ENCODE results near the gene MAF.

Gene MAF

DNA sequence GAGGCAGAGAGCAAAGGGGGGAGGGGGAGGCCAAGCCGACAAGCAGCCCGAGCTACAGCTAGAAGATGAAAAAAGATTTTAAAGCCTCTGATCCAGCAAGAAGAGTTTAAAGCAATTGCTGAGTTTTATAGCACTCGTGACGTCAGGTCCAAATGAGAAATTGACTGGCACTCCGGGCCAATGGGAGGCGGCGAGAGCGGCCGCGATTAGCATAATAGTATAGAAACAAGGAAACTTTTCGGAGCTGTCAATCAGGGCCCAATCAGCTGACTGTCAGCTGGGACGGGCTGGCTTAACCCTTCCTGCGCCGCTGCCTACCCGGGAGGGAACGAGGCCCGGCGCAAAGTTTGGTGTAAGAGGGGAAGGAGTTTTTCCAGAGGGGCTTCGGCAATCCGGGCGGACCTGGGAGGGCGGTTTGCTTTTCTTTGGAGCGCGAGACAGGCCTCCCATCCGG lies at the start of gene MAF:
Gene MAF, minus strand, starts transcription at position 100 of the 454 bp plus-strand sequence. CDS start 835 bp downstream, outside the sequence.
- H3K4me1 Mint-ChIP-seq = peaks cover 30% of the 10 kb centered on the region
- peaks cover 92% of the 10 kb centered on the region for H3K27me3 Mint-ChIP-seq
- no peaks in the 10 kb centered on the region for H3K9me3 Mint-ChIP-seq
- peak within 1 kb of the TSS; percentile 89 for H3K4me3 Mint-ChIP-seq
- H3K36me3 Mint-ChIP-seq = no peaks in the 10 kb centered on the region
- H3K27ac Mint-ChIP-seq = no peak within 1 kb of the TSS
- peak; percentile 82 for ATAC-seq

DNA sequence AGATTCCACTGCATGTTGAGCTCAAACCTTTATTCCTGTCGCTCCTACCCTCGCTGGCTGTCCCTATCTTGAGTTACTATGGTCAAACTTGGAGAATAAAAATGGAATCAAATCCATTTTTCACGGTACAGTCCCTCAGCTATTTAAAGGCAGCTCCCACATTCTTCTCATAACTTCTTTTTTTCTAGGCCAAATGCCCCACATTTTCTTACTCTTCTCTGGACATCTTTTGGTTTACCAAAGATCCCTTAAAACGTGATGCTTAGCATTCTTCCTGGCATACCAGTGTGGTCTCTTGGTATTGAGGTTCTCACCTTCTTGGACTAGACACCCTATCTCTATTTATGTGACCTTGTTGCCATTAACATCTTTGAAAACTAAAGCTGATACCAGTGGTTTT lies 48.3 kb upstream of the MAF start:
- H3K27me3 Mint-ChIP-seq = no peaks in the 10 kb centered on the region
- H3K4me3 Mint-ChIP-seq = no peak overlapping the region
- H3K4me1 Mint-ChIP-seq = no peaks in the 10 kb centered on the region
- no peaks in the 10 kb centered on the region for H3K36me3 Mint-ChIP-seq
- no peak for ATAC-seq
- no peak overlapping the region for H3K27ac Mint-ChIP-seq
- H3K9me3 Mint-ChIP-seq = peaks cover under 1% of the 10 kb centered on the region

DNA sequence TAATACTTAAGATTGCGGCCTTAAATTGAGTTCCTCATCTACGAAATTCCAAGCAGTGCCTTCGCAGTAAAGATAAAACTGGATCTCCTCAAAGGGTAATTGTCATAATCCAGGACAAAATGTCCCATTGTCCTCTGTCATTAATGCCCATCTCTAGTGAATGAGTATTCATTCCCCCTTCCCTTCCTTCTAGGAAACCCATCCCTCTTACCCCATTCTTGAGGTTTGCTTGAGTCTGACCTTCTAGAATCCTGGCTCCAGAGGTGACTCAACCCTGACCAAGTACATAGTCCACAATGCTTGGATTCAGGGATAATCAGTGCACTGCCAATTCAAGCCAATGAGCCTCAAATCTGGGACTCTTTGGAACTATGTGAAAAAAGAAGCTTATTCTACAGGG lies 47.0 kb upstream of the MAF start:
- H3K4me3 Mint-ChIP-seq = no peak overlapping the region
- no peak overlapping the region for H3K27ac Mint-ChIP-seq
- H3K4me1 Mint-ChIP-seq = no peaks in the 10 kb centered on the region

DNA sequence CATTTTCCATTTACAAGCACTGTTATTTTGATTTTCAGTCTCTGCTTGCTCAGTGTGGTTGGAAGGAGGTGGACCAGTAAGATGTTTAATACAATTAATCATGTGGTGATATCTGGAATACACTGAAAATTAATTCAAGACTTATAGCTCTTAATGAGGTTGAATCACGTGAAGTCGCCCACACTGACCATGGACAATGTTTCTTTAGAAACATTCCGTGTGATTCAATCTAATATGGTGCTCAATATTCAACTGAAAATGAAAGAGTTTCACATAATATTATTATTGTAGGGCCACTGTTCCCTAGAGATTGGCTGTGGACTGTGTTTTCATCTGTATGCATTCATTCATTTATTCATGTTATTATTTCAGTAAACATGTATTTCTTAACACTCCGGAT lies 45.2 kb upstream of the MAF start:
- H3K27ac Mint-ChIP-seq = no peak overlapping the region
- no peaks in the 10 kb centered on the region for H3K4me1 Mint-ChIP-seq
- peaks cover 3% of the 10 kb centered on the region for H3K9me3 Mint-ChIP-seq
- no peaks in the 10 kb centered on the region for H3K36me3 Mint-ChIP-seq
- H3K4me3 Mint-ChIP-seq = no peak overlapping the region
- no peaks in the 10 kb centered on the region for H3K27me3 Mint-ChIP-seq
- ATAC-seq = no peak

More for the DNA sequence above, 47.0 kb upstream of the MAF start:
- no peak for ATAC-seq
- H3K27me3 Mint-ChIP-seq = no peaks in the 10 kb centered on the region
- H3K36me3 Mint-ChIP-seq = no peaks in the 10 kb centered on the region
- peaks cover 3% of the 10 kb centered on the region for H3K9me3 Mint-ChIP-seq

DNA sequence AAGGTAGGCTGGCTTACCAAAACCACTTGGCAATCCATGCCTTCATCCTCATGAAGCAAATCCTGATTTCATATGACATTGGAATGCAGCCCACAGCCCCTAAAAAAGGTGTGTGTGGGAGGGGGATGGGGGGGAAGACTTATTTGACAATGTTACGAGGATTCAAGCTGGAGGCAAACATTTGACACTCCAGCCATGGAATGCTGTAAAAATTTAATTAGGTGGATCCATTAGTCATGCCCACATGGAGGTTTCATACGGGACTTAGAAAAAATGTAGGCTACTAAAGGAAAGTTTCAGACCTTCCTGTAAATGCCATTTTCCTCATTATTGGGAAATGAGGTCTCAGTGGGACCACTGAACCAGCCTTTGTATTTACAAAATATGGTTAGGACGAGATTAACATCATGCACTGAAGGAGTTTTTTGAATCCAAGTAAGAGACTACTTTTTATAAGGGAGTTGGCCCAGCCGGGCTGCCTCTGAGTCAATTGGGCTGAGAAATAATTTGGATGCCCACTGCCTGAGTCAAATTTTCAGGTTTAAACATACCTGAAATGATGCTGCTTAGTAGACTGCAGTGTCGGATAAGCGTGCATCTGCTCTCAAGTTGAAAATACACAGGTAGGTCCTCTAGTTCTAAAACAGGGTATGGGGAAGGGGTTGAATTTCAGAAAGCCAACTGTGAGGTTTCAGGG lies 44.6 kb upstream of the MAF start:
- H3K27ac Mint-ChIP-seq = no peak overlapping the region

DNA sequence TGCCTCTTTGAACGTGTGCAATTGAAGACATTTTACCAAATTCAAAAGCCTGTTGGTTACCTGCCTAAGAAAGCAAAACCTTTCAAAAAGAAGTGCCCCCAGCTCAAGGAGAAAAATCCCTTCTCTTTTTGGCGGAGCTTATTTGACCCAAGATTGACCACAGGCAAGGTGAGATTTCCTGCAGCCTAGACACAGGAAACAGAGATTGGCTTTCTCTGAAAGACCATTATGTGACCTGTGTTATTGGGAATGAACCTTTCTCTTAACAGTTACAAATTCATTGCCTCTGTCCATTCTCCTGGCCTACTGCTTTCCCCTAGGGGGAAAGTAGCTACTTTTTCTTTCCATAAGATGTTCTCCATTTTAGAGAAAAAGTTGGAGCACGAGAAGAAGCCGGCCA lies 42.1 kb upstream of the MAF start:
- Mint-ChIP-seq H3K36me3 (no peaks in the 10 kb centered on the region), H3K9me3 (peaks cover 6% of the 10 kb centered on the region), H3K27me3 (no peaks in the 10 kb centered on the region), H3K27ac (no peak overlapping the region), H3K4me1 (no peaks in the 10 kb centered on the region), H3K4me3 (no peak overlapping the region)
- no peak for ATAC-seq

More for the DNA sequence above, 44.6 kb upstream of the MAF start:
- ATAC-seq = no peak
- Mint-ChIP-seq H3K36me3 (no peaks in the 10 kb centered on the region), H3K9me3 (peaks cover 3% of the 10 kb centered on the region), H3K4me3 (no peak overlapping the region), H3K4me1 (no peaks in the 10 kb centered on the region), H3K27me3 (no peaks in the 10 kb centered on the region)

DNA sequence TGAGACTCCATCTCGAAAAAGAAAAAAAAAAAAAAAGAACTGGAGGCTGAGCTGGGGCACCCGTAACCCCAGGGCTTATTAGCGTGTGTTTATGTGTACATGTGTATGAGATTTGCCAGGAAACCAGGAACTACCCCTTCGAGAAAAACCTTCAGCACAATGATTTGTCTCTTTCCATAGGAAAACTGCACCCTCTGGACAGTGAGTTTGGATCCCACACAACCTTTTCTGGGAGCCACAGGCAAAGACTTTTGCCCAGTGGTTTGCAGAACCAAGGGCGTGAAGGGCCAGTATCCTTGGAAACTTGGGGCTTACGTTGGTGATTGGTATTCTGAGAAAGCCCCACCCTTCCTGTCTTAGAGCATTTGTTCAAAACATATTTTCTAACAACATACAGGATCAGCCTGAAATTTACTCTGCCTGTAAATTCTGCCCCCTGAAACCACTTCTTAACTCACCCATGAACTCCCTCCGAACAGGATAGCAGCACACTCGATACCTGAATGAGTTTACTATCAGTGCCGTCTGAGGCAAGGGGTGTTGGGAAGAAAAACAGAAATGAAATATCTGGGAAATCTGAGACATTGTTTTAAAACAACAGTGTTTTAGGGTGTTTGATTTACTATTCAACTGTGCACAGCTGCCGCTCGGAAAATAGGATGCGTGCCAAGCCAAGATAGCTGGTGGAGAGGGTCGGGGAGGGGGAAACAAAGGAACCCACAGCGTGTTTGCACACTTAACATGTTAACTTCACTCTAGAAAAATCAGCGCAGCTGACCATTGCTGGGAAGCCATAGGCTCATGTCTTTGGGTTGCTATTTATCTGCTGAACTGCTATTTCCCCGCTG lies 40.2 kb upstream of the MAF start:
- Mint-ChIP-seq H3K4me1 (no peaks in the 10 kb centered on the region), H3K4me3 (no peak overlapping the region), H3K27ac (no peak overlapping the region), H3K9me3 (peaks cover 6% of the 10 kb centered on the region), H3K27me3 (no peaks in the 10 kb centered on the region), H3K36me3 (no peaks in the 10 kb centered on the region)
- ATAC-seq = no peak

DNA sequence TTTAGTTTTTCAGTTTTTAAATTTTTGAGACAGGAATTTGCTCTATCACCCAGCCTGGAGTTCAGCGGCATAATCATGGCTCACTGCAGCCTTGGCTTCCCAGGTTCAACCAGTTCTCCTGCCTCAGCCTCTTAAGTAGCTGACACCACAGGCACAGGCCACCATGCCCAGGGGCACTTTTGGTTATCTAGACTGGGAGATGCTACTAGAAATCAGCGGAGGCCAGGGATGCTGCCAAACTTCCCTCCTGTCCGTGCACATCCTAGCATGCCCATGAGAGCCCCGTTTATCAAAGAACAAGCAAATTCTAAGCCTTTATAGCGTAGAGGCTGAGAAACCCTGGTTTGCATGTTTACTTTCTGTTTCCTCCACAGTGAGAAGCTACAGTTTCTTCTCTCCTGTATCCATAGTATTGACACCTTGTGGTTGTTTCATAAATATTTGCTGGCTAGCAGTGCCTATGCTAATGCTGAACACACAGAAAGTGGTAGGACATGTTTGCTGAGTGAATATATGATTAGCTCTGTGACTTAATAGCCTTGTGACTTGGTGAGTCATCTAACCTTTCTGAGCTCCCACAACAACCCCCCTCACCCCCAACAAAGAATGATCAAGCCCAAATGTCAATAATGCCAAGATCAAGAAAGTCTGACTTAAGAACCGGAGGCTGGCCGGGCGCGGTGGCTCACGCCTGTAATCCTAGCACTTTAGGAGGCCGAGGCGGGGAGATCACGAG lies 39.2 kb upstream of the MAF start:
- Mint-ChIP-seq H3K4me1 (no peaks in the 10 kb centered on the region), H3K36me3 (no peaks in the 10 kb centered on the region), H3K27me3 (no peaks in the 10 kb centered on the region), H3K9me3 (peaks cover 6% of the 10 kb centered on the region), H3K27ac (no peak overlapping the region), H3K4me3 (no peak overlapping the region)
- ATAC-seq = no peak

DNA sequence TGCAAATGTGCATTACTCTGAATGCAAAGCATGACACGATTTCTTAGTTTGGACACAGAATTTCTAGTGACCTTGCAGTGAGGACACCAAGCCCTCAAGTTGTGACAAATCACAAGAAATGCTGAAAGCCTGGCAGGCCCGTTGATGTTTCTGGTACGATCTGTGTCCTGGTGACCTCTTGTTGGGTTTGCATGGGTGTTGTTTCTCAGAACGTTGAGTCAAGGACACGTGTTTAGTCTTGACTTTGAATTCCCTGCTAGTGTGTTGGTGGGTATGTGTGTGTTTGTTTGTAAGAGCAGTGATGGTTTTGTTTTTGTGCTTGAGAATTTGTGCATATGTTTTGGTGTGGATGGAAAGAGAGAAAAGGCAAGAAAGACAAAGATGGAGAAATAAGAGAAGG lies 37.8 kb upstream of the MAF start:
- H3K36me3 Mint-ChIP-seq = no peaks in the 10 kb centered on the region
- H3K27ac Mint-ChIP-seq = no peak overlapping the region
- peaks cover 3% of the 10 kb centered on the region for H3K9me3 Mint-ChIP-seq
- H3K27me3 Mint-ChIP-seq = no peaks in the 10 kb centered on the region
- no peaks in the 10 kb centered on the region for H3K4me1 Mint-ChIP-seq
- ATAC-seq = no peak
- H3K4me3 Mint-ChIP-seq = no peak overlapping the region

DNA sequence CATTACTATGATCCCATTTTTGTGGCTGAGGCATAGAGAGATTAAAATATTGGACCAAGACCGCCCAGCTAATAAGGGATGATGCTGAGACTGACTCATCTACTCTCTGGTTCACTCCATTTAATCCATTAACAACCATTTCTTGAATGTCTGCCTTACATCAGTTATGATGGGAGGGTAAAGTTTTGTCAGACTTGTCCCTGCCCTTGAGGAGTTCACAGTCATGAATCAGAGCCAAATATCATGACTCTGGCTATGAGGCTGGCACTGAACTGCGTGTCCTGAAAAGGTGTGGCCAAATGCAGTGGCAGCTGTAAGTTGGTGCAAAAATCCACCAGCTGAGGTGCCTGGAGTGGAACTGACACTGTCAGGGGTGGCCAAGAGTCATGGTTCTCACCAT lies 35.0 kb upstream of the MAF start:
- no peak overlapping the region for H3K27ac Mint-ChIP-seq
- H3K27me3 Mint-ChIP-seq = peaks cover 3% of the 10 kb centered on the region
- H3K4me1 Mint-ChIP-seq = no peaks in the 10 kb centered on the region

DNA sequence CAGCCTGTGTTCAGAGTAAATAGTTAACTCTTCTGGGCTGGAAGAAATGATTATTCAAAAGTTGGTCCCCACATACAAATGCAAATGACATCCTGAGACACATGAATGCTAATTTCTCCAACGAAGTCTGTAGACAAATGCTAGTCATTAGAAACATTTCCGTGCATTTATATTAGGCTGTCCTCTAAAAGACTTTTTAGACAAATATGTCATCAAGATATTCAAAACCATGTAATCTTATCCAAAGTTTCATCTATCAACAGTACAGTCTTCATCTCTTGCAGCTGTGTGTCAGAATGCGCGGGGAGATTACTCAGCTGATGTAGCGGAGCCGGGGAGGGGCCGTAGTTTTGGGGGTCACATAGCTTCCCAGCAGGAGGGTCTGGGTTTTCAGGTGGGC lies 33.8 kb upstream of the MAF start:
- no peak for ATAC-seq
- Mint-ChIP-seq H3K27ac (no peak overlapping the region), H3K4me3 (no peak overlapping the region), H3K27me3 (peaks cover 8% of the 10 kb centered on the region), H3K9me3 (peaks cover 3% of the 10 kb centered on the region), H3K4me1 (no peaks in the 10 kb centered on the region), H3K36me3 (no peaks in the 10 kb centered on the region)

More for the DNA sequence above, 35.0 kb upstream of the MAF start:
- no peaks in the 10 kb centered on the region for H3K36me3 Mint-ChIP-seq
- no peak overlapping the region for H3K4me3 Mint-ChIP-seq
- H3K9me3 Mint-ChIP-seq = peaks cover 3% of the 10 kb centered on the region
- no peak for ATAC-seq

DNA sequence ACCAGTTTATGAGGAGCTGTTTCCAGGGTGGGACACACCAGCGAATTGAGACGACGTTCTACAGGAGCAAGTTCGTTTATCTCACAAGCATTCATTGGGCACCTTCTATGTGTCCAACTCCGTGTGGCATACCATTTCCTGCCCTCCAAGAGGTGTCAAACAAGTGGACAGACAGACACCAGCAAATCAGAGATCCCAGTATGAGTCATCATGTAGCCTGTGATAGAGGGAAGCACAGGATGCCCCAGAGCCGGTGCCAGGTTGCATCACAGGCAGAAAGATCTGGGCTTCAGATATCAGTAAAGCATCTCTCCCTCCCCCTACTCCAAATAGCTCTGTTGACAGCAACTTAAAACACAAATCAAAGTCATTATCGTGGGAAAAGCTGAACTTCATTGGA lies 31.8 kb upstream of the MAF start:
- Mint-ChIP-seq H3K36me3 (no peaks in the 10 kb centered on the region), H3K27me3 (peaks cover 18% of the 10 kb centered on the region), H3K27ac (no peak overlapping the region), H3K9me3 (no peaks in the 10 kb centered on the region), H3K4me1 (peaks cover 4% of the 10 kb centered on the region), H3K4me3 (no peak overlapping the region)
- no peak for ATAC-seq

DNA sequence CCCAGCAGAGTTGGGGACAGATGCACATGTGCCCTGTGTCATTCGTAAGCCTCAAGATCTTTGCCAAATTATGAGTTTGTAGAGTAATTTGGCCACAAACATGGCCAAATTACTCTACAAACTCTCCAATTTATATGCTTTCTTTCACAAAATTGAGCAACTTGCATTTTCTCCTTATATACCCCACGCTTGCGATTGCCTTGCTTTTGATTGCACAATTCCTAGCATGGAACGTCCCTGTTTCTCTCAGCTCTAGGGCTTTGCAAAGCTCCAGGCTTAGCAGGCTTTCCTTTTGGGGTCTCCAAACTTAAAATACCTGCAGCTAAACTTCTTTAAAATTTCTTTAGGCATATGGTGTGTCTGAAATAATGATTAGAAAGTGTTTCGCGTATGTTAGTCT lies 28.5 kb upstream of the MAF start:
- H3K4me1 Mint-ChIP-seq = peaks cover 4% of the 10 kb centered on the region
- ATAC-seq = no peak
- no peak overlapping the region for H3K4me3 Mint-ChIP-seq
- H3K9me3 Mint-ChIP-seq = no peaks in the 10 kb centered on the region
- peaks cover 18% of the 10 kb centered on the region for H3K27me3 Mint-ChIP-seq
- no peaks in the 10 kb centered on the region for H3K36me3 Mint-ChIP-seq
- no peak overlapping the region for H3K27ac Mint-ChIP-seq

DNA sequence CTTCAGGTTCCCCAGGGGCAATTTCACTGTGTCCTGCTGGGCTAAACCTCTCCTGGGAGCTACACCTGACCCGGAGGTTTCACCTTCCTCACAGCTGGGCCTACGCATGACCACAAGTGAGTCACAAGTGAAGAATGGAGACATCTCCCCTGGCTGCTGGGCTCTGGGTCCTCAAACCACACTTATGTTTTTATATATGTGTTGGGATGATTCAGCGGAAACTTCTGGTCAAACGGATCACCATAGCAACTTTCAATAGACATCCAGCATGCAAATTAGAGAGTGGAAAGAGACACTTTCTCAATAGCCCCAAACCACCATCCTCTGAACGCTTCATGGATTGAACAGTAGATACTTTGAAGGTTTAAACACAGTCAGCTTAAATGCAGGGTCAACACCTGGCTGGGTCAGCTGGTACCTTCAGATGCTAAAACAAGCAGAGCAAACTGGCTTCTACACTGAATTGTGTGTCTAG lies 28.0 kb upstream of the MAF start:
- no peaks in the 10 kb centered on the region for H3K36me3 Mint-ChIP-seq
- peaks cover 18% of the 10 kb centered on the region for H3K27me3 Mint-ChIP-seq
- H3K4me1 Mint-ChIP-seq = peaks cover 4% of the 10 kb centered on the region
- ATAC-seq = peak; percentile 83
- no peaks in the 10 kb centered on the region for H3K9me3 Mint-ChIP-seq
- H3K27ac Mint-ChIP-seq = no peak overlapping the region
- H3K4me3 Mint-ChIP-seq = no peak overlapping the region

DNA sequence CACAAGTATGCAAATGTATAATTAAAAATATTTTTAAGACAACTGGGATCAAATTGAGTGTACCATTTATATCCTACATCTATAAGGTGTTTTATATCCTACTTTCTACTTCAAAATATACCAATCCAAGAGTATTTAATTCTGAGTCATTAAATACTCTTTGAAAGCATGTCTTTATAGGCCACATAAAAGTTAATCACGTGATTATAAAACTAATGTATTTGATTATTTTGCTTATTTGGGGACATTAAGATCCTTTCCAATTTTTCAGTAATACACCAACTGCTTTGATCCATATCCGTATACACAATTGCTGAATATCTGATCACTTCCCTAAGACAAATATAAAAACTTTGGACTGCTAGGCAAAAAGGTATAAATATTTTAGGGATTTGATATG lies 26.6 kb upstream of the MAF start:
- H3K4me3 Mint-ChIP-seq = no peak overlapping the region
- no peak overlapping the region for H3K27ac Mint-ChIP-seq
- peaks cover 18% of the 10 kb centered on the region for H3K27me3 Mint-ChIP-seq
- ATAC-seq = no peak
- H3K36me3 Mint-ChIP-seq = no peaks in the 10 kb centered on the region
- H3K9me3 Mint-ChIP-seq = no peaks in the 10 kb centered on the region
- H3K4me1 Mint-ChIP-seq = peaks cover 4% of the 10 kb centered on the region

Data from stimulated activated memory B cell treated with anti-CD40 and anti-IgM and Interleukin-4, amounts not matched to agents 10 μg/mL and 1 μg/mL and 100 μg/mL, for 72 hours (primary cell).